ENCODE data around the gene AMHR2.

- no peak for TF ChIP-seq CTCF (IDR thresholded peaks at IDR 0.05)
- TF ChIP-seq EZH2 (IDR thresholded peaks at IDR 0.05; ENCODE audit: borderline replicate concordance, insufficient read depth, low read depth, low read length, poor library complexity, severe bottlenecking): no peak
These were observed 43.4 kb downstream of the AMHR2 start for GRCh38 chr12:53467082-53467481.
